Measurements from ENCODE around the gene FAM13A.

DNA sequence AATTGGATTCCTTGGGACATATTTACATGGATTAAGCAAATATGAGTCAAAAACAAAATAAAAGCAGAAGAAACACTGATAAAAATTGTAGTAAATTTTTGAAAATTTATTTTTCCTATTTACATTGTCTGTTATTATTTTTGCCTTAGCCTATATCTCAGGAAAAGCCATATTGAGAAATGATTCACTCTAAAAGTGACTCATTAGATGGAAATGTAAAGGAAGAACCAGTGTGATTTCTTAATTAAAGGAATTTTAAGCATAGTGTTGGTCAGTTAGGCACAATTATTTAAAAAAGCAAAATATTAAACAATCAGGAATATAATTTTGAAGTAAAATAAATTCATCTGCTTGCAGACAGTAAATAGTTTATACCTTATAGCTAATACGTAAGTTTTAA is 191.9 kb downstream of the FAM13A start:
- TF ChIP-seq EZH2phosphoT487 (IDR thresholded peaks at IDR 0.05; ENCODE audit: insufficient read depth, low read depth) (no peak), EZH2 (IDR thresholded peaks at IDR 0.05; ENCODE audit: insufficient read depth, poor library complexity, severe bottlenecking) (no peak)
